GM18858 (cell line): Measurements from ENCODE around the gene LPP.
"Not testable (repeated sequence)": the region's sequence is repeated elsewhere in the genome, so short reads cannot be mapped to it uniquely, and the experiment has no call there.

Experiments used
- ATAC-seq: cut with Tn5 transposase; IDR thresholded peaks from one replicate; pipeline ENCODE4 v1.9.1; 2021; ENCODE audit not compliant: unreplicated experiment

The LPP gene

DNA sequence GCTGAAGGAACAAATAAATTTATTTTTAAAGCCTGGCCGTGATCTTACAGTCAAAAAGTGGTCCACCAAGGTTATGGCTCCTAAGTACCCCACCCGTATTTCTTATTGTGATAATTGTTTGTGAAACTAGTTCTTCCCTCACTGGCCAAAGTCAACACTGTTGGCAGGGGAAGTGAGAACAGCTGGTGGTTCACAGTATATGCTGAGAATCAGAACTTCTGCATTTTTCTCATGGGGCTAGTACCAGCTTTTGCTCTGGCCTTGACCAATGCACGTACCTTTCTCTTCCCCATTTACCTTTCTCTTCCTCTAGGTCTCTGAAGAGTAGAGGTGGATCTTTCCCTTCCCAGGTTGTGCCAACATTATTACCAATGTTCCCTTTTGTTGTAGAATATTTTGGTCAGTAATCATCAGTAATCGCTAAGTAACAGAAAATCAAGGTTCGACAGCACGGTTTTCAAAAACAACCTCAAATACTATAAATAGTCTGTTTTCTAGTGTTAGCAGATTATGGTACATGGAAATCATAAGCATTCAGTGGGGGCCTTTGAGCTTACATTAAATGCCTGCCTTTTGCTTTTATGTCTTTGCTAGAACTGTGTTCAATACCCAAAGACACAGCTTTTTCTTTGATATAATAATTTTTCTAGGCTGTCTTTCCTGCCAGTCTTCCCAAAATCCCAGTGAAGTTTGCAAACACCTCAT, 268.0 kb downstream of the LPP start:
- ATAC-seq: peak; percentile 99

DNA sequence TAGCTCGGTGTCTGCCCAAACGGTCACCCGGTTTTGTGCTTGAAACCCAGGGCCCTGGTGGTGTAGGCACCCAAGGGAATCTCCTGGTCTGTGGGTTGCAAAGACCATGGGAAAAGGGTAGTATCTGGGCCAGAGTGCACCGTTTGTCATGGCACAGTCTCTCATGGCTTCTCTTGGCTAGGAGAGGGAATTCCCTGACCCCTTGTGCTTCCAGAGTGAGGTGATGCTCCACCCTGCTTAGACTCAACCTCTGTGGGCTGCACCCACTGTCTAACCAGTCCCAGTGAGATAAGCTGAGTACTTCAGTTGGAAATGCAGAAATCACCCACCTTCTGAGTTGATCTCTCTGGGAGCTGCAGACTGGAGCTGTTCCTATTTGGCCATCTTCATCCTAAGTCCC, 274.0 kb downstream of the LPP start:
- ATAC-seq: not testable (repeated sequence)

DNA sequence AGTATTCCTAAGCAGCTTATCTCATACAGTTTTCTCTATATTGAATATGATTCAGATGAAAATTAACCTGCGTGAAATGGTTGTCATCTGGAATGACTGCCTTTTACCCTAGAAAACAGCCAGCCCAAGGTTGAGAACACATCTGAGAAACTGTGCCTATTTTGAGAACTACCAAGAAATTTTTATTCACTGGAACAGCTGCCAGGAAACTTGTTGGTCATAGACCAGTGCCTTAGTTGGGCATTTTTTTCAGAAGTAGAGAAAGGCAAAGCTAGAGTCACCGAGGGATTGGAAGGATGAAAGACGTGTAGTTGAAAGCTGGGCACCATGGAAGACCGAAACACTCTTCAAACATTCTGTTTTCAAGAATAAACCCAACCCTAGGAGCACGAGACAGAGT, 277.1 kb downstream of the LPP start:
- ATAC-seq: no peak

DNA sequence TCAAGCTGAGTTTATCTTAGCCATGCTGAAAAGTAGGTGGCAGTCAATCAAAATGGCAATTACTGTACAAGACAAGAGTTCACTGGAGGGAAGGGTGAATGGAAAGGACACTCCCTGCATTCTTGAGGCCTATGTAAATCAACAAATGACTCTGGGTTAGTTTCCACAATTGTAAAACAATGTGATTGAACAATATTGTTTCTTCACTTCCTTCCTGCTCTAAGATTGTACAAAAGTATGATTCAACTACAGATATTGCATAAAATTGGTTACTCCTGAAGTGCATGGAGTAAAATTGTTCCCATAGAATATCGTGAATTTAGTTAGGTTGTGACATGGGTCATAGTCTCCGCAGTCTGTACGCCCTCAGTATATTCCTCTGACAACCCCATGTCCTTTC, 277.6 kb downstream of the LPP start:
- no peak for ATAC-seq

DNA sequence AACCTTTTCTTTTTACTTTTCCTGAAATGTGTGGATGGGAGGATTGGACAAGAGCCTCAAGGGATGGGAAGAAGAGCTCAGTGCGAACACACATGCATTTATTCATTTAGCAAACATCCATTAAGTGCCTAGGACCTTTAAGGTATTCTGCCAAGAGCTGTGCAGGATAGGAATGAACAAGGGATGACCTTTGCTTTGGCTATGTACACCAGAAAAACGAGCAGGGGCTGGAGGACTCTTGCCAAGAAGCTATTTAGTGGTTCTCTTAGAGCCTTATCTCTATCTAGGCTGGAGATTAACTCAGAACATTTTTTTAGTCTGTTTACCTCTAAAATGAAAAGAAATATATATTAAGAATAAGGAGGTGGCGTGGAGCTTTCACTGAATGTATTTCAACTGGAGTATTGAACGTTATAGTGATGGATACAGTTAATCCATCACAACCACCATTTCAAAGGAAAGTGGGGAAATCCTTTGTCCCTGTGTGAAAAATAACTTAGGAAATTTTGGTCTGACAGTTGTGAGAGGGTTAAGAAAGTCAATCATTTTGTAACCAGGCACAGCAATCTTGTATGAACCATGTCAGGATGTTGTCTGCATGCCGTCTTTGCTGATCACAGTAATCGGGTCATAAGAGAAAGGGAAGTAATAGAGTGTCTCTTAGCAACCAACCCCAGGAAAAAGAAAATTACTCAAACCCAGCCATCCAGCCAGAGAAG, 279.0 kb downstream of the LPP start:
- no peak for ATAC-seq

DNA sequence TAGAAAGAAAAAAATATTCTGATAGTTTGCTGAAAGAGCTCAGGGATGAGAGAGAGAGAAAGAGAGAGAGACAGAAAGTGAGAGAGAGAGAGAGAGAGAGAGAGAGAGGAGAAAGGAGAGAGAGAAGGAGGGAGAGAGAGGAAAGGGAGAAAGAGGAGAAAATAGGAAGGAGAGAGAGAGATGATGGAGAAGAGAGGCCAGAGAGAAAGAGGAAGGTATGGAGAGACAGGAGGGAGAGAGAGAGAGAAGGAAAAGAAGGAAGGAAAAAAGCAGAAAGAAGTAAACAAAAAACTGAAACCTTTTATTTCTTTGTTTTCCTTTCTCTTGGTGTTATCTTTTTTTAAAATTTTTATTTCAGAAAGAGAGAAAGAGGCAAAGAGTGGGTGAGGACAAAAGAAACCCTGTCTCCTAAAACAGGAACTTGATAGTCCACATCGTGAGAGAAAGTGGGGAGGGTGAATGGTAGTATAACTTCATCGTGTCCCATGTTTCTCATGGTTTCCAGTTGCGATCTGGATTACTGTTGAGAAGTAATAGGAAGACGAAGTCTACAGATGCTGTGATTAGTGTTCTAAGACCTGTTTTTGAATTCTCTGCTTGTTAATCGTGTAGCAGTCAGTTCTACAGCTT, 279.7 kb downstream of the LPP start:
- ATAC-seq: no peak

DNA sequence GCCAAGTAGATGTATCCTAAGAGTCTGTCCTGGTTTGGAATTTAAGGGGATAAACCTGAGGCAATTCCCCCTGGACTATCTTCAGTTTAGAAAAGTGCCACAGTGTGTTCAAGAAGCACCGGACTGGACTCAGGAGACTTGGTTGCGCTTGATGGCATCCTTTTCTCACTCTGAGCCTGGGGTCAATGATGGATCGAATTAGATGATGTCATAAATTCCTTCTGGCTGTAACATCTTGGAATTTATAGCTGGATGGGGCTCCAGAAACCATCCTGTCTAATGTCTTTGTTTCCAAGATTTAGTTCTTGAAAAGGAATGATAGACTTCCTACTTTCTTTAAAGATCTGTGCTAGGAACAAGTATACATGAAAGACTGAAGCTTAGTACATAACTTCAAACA, 280.6 kb downstream of the LPP start:
- ATAC-seq: no peak

DNA sequence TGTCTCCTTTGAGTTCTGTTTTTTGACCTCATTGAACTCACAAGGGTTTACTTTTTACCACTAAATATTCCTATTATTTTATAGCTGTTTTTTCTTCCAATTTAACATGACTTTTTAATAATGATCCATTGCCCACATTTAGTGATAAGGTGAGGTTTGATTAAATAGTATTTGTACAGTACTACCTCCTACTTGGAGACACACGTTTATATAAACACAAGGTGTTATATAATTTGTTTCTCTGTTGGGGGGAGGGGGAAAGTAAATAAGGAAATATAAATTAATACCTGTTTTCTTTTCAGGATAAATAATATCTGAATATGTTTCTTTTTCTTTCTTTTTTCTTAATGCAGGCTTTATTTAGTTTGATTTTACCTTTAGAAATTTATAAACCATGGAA, 281.3 kb downstream of the LPP start:
- no peak for ATAC-seq

DNA sequence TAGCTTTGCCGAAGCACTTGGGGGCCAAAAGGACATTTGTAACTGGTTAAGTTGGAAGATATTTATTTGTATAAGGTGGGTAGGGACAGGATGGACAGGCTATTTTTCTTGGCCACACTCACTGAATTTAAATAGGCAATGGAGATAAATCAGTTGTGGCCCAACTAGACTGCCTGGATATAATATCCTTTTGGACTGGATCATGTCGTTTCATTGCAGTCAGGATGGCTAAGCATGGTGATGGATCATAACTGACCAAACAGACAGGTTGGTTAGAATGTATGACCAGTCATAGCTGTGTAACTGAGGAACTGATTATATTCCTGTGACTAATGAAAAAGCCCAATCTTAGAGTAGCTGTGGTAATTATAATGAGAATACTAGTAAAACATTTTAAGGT, 284.0 kb downstream of the LPP start:
- no peak for ATAC-seq

DNA sequence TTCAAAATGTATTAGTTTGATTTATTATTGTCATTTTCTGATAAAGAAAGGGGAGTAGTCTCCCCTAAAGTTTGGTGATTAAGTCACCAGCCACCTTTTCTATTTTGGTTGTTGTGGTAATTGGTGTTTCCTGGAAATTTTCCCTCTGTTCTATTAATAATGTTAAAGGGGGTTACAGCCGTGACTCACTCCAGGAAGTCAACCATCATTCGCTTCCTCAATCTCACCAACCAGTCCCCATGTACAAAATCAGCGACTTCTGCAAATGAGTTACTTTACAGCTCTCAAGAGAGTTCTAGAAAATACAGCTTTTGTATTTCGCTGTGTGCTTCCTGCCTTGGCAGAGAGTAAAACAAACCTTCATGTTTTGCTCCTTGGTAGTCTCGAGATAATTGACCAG, 285.1 kb downstream of the LPP start:
- ATAC-seq: peak; percentile 80

DNA sequence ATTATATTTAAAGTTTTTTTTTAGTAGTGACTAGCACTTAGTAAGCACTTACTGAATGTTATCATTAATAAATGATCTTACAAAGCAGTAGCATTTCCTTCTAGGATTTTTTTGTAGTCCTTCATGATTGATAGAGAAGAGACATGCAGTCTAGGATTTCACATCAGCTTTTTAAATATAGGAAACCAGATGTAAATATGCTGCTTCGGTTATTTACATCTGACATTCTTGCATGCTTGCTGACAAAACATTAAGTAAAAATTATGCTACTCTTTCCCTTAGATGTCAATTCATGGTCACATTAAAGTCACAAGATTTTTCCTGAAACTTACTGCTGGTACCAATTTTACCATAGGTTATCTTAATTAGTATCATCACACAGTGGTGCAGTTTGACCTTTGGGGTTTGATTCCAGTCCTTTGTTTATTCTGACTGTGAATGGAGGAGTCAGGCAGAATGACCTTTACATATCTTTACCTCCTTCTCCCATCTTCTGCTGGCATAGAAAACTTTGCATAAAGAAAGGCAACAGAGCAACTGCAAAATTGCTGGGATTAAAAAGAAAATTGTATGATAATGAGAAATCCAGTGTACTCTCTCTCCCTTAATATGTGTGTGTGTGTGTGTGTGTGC, 286.5 kb downstream of the LPP start:
- ATAC-seq: no peak

DNA sequence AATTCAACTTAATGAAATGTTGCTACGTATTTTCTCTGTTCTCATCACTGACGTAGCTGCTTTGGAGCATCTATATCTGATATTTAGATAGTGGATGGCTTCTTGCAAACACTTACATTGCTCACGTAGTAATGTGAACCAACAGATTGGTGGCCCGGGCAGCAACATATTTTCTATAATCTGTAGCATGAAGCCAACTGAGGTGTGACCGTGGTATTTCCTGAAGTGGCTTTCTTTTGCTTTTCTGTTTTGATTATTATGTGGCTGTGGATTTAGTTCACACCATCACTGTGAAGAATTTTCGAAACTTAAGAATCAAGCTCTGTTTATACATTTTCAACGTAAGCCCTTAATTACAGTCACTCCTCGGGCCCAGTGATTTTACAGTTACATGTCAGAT, 288.5 kb downstream of the LPP start:
- ATAC-seq: no peak

DNA sequence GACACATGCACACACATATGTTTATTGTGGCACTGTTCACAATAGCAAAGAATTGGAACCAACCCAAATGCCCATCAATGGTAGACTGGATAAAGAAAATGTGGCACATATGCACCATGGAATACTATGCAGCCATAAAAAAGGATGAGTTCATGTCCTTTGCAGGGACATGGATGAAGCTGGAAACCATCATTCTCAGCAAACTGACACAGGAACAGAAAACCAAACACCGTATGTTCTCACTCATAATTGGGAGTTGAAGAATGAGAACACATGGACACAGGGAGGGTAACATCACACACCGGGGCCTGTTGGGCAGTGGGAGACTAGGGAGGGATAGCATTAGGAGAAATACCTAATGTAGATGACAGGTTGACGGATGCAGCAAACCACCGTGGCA, 291.2 kb downstream of the LPP start:
- ATAC-seq: not testable (repeated sequence)

DNA sequence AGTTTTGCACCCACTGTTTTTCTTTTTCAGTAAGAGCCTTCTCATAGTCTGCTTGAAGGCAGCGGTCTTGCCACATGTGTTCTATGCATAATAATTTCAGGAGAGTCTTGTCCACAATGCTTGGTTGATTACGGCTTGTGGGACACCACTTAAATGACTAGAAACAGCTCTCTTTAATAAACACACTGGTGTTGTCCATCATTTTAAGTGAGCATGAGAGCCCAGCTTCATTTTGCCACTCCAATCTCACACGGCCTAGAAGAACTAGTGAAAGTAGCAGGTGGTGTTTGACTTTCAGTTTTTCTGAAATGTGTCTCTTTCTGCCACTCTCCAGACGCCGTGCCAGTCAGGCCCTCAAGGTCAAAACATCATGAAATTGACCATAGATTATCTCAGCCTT, 292.1 kb downstream of the LPP start:
- peak; percentile 61 for ATAC-seq

DNA sequence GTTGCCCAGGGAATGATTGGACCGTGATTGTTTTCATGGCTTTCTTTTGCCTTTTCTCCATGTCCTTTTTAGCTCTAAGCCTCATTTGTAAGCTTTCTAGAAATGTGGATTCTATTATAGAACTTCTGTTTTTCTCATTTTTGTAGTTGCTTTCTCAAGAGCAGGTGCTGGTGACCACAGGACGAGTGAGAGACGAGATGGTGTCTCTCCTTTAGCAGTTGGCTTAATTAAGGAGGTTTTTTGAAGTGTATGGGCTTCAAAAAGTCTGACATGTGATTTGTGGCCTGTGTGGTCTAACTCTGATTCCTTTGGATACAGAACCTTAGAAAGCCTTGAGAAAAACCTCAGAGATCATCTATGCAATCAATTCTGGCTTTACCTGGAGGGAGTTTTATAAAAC, 292.8 kb downstream of the LPP start:
- peak; percentile 47 for ATAC-seq

DNA sequence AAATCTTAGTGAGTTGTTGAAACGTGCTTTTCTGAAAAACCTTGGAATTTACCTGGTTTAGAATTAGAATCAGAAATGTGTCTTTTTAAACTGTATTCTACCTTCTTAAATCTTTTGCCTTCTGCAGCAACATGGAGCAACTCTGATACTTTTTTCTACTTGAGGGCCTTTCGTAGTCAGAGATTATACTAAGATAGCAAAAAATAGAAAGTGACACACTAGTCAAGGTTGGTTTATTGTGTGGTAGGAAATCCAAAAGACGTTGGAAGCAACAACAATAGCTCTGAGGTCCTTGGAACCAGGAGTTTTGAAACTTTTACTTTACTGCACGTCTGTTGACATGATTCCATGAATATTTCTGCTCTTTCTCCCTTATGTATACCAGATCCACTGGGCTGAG, 294.9 kb downstream of the LPP start:
- no peak for ATAC-seq

DNA sequence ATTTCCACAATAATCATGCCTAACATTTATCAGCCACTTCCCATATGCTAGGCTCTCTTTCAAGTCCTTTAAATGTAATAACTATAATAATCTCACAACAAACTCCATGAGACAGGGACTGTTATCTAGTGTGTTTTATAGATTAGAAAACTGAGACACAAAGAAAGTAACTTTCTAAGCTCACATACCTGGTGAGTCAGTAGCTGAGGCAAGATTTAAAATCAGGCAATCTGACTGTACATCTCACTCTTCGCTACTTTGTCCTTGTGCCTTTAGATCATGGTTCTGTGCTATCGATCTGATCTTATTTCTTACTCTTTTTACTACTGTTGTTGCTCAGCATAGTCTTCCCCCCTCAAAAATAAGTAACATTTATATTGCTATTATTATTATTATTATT, 295.5 kb downstream of the LPP start:
- ATAC-seq: no peak

DNA sequence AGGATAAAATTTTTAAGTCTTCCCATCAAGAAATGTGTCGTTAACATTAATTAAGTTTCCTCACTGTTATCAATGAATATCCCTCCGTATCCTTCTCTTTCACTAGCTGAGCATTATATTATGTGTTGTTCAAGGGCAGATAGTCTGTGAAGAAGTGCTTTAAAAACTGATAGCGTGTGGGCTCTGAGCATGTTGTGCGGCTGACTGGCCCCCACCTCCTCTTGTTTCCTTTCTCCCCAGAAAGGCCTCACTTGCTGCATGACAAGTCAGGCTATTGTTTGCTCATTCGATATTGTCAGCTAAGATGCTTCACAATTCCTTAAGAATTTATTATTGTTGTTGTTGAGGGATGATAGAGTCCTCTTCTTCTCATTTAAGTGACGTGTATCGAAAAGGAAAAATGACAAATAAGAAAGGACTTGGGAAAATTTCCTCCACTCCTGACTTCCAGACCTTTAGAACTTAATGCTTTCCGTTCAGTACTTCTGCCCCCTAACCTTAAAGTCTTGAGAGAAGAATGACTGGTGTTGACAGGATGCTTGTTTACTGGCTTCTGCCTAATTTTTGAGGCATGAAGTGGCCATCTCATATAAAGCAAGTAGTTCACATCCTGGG, 298.3 kb downstream of the LPP start:
- ATAC-seq: no peak

DNA sequence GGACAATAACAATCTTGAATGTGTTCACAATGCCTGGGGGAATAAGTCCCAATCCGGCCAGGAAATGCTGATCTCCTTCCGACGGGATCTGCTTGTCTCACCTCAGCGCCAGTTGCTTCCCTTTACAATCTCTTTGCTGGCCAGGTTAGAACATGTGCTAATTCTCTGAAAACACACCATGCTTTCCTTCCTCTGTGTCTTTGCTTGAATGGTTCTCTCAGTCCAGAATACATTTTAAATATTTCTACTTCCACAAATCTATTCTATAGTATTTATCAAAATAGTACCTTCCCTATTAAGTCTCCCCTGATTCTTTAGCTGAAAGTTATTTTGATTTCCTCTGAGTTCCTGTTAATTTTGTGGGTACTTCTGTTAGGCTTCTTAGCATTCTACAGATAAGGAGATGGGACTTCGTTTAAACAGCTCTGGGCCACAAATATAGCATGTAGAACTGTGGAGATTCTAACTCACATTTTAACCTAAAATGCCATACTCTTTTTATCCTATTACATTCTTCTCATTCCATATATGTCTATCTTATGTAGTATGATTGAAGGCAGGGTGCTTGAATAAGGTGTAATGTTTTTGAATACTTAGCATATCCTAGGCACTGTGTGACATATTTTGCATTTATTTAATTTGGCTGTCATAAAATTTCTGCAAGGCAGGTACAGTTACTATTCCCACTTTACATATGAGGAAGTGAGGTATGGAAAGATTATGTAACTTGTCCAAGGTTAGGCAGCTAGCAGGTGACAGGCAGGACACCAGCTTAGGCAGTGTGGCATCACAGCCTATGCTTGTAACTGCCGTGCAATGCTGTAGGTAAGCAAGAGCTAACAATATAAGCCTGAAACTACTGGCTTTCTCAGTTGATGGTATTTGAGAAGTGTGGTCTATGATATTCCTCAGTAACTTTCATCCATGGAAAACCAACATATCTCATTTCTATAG, 299.8 kb downstream of the LPP start:
- ATAC-seq: no peak

DNA sequence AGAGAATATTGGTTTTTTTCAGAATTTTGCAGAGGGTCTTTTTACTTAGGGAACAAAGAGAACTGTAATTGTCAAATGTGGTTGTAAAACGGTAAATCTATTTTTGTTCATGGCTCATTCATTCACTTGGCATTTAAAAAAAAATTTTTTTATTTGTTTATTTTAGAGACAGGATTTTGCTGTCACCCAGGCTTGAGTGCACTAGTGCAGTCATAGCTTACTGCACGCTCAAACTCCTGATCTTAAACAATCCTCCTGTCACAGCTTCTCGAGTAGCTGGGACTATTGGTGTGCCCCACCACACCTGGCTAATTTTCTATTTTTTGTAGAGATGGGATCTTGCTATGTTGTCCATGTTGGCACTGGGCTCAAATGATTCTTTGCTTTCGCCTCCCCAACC, 301.8 kb downstream of the LPP start:
- ATAC-seq: no peak
